ENCODE data around the gene HDHD5.

GRCh38 chr22:17191163-17191784 lies 32.2 kb upstream of the HDHD5 start:
- TF ChIP-seq KDM6A (CRISPR knock-in tag; IDR thresholded peaks at IDR 0.05; ENCODE audit: low read depth) (no peak), ZZZ3 (CRISPR knock-in tag; IDR thresholded peaks at IDR 0.05; ENCODE audit: borderline replicate concordance) (no peak), CTCF (CRISPR knock-in tag; IDR thresholded peaks at IDR 0.05) (no peak), SNAPC2 (CRISPR knock-in tag; IDR thresholded peaks at IDR 0.05) (no peak), FOXA1 (IDR thresholded peaks at IDR 0.05) (no peak), FOXA1 (CRISPR knock-in tag; IDR thresholded peaks at IDR 0.05) (no peak), HNRNPLL (IDR thresholded peaks at IDR 0.05; ENCODE audit: low read depth, low read length, poor library complexity, severe bottlenecking) (no peak), KDM5A (IDR thresholded peaks at IDR 0.05; ENCODE audit: borderline replicate concordance, low read length) (no peak), ZNF574 (CRISPR knock-in tag; IDR thresholded peaks at IDR 0.05) (no peak), POLR2AphosphoS5 (IDR thresholded peaks at IDR 0.05; ENCODE audit: low read depth, low read length) (no peak), ESRRA (CRISPR knock-in tag; IDR thresholded peaks at IDR 0.05; ENCODE audit: low read depth) (no peak), SMARCC2 (IDR thresholded peaks at IDR 0.05) (no peak), ZFP62 (CRISPR knock-in tag; IDR thresholded peaks at IDR 0.05) (no peak), RAD21 (CRISPR knock-in tag; IDR thresholded peaks at IDR 0.05) (no peak), SCMH1 (CRISPR knock-in tag; IDR thresholded peaks at IDR 0.05; ENCODE audit: borderline replicate concordance) (no peak)

Data from HepG2 (cell line).